ENCODE data around the gene TENM3. TPM values are rescaled to one million over a fixed set of nuclear protein-coding genes. Genes with fewer than 3 reads are reported as not detected.

Gene TENM3
- total RNA-seq, 1 donor from 2014 or later = not detected

- H3K4me3 Mint-ChIP-seq = no peak overlapping the region
- intact Hi-C loops (cut with micrococcal nuclease) = no loop called here
- no peak overlapping the region for H3K27ac Mint-ChIP-seq
Observed at GRCh38 chr4:182252220-182252619, 9.0 kb downstream of the TENM3 start.

GRCh38 chr4:182254026-182254780 is 11.0 kb downstream of the TENM3 start:
- intact Hi-C loops (cut with micrococcal nuclease) = no loop called here
- POLR2A ChIA-PET = no interaction called here

More at GRCh38 chr4:182252220-182252619, 9.0 kb downstream of the TENM3 start:
- H3K27me3 Mint-ChIP-seq = no peaks in the 10 kb centered on the region
- no peak for TF ChIP-seq CTCF (IDR thresholded peaks at IDR 0.05)
- H3K9me3 Mint-ChIP-seq = no peaks in the 10 kb centered on the region
- ChIA-PET CTCF (no interaction called here), POLR2A (no interaction called here)
- ATAC-seq (ENCODE audit: low read depth) (no peak), DNase-seq (no peak)
- no peaks in the 10 kb centered on the region for H3K36me3 Mint-ChIP-seq (ENCODE audit: low read depth)
- no peaks in the 10 kb centered on the region for H3K4me1 Mint-ChIP-seq

GRCh38 chr4:182255441-182256190 is 12.4 kb downstream of the TENM3 start:
- intact Hi-C loops (cut with micrococcal nuclease) = no loop called here
- CTCF ChIA-PET = no interaction called here
- Mint-ChIP-seq H3K36me3 (ENCODE audit: low read depth) (no peaks in the 10 kb centered on the region), H3K4me3 (no peak overlapping the region), H3K27ac (no peak overlapping the region), H3K9me3 (no peaks in the 10 kb centered on the region), H3K4me1 (no peaks in the 10 kb centered on the region), H3K27me3 (no peaks in the 10 kb centered on the region)
- ATAC-seq (ENCODE audit: low read depth) = no peak
- POLR2A ChIA-PET = no interaction called here
- TF ChIP-seq CTCF (IDR thresholded peaks at IDR 0.05) = no peak
- no peak for DNase-seq

More at GRCh38 chr4:182254026-182254780, 11.0 kb downstream of the TENM3 start:
- no peaks in the 10 kb centered on the region for H3K4me1 Mint-ChIP-seq
- no peak overlapping the region for H3K27ac Mint-ChIP-seq
- no peaks in the 10 kb centered on the region for H3K27me3 Mint-ChIP-seq
- no peak overlapping the region for H3K4me3 Mint-ChIP-seq
- no peaks in the 10 kb centered on the region for H3K36me3 Mint-ChIP-seq (ENCODE audit: low read depth)
- TF ChIP-seq CTCF (IDR thresholded peaks at IDR 0.05) = no peak
- no peak for ATAC-seq (ENCODE audit: low read depth)
- CTCF ChIA-PET = no interaction called here
- no peaks in the 10 kb centered on the region for H3K9me3 Mint-ChIP-seq
- no peak for DNase-seq

GRCh38 chr4:182257016-182257415 is 13.8 kb downstream of the TENM3 start:
- peaks cover 3% of the 10 kb centered on the region for H3K9me3 Mint-ChIP-seq

More at GRCh38 chr4:182257016-182257415, 13.8 kb downstream of the TENM3 start:
- Mint-ChIP-seq H3K27ac (no peak overlapping the region), H3K27me3 (no peaks in the 10 kb centered on the region), H3K36me3 (ENCODE audit: low read depth) (no peaks in the 10 kb centered on the region), H3K4me3 (no peak overlapping the region), H3K4me1 (no peaks in the 10 kb centered on the region)
- intact Hi-C loops (cut with micrococcal nuclease) = no loop called here
- CTCF ChIA-PET = no interaction called here
- ATAC-seq (ENCODE audit: low read depth) (no peak), DNase-seq (no peak)
- POLR2A ChIA-PET = no interaction called here
- TF ChIP-seq CTCF (IDR thresholded peaks at IDR 0.05) = no peak
